ENCODE results near the gene MBNL1. TPM values are rescaled to one million over a fixed set of nuclear protein-coding genes. Genes with fewer than 3 reads are reported as not detected.
A peak's percentile ranks its signal among the peaks of the same experiment; 100 is the strongest.

Gene MBNL1
- total RNA-seq, 1 experiment from 2014 or later = 140 TPM

- DNase-seq (ENCODE audit: low read depth, low spot score) (no peak), ATAC-seq (no peak)
- peaks cover 36% of the 10 kb centered on the region for H3K4me1 ChIP-seq (ENCODE audit: control insufficient read depth, insufficient read depth, low read length)
- H3K9me3 ChIP-seq (ENCODE audit: control insufficient read depth, insufficient read depth, low read depth, low read length) = no peaks in the 10 kb centered on the region
- BruUV-seq (replicated peaks) = no TSS peak
- no peaks in the 10 kb centered on the region for H3K27me3 ChIP-seq (ENCODE audit: control insufficient read depth, insufficient read depth, low read length)
- CTCF ChIA-PET = interaction anchor here (0.7 kb wide), 1 partner anchor 37 kb away, joined by 4 read pairs; no protein-coding TSS in a partner anchor
- H3K27ac ChIP-seq (ENCODE audit: low read length) = peak overlapping the region; percentile 62
- no peak overlapping the region for H3K4me3 ChIP-seq (ENCODE audit: low read depth in 2 of 2, low read length in 2 of 2)
- POLR2A ChIA-PET = interaction anchor here (1.5 kb wide), 1 partner anchor 13 kb away, joined by 4 read pairs; no protein-coding TSS in a partner anchor
- TF ChIP-seq SIN3A (IDR thresholded peaks at IDR 0.05; ENCODE audit: borderline replicate concordance, insufficient read depth, low read depth, low read length) = no peak
- TF ChIP-seq TCF7L2 (IDR thresholded peaks at IDR 0.05; ENCODE audit: low read depth, low read length) = no peak
- TF ChIP-seq REST (IDR thresholded peaks at IDR 0.05; ENCODE audit: insufficient read depth in 1 of 2, low read depth in 2 of 2, low read length in 1 of 2) = no peak
- no peak for TF ChIP-seq CTCF (IDR thresholded peaks at IDR 0.05)
- no peaks in the 10 kb centered on the region for H3K36me3 ChIP-seq (ENCODE audit: control insufficient read depth, insufficient read depth, low read length)
- intact Hi-C loops (cut with micrococcal nuclease; ENCODE audit: unreplicated experiment) (no loop called here), in situ Hi-C loops (cut with HindIII; ENCODE audit: low pct_unique_long_range_greater_than_20kb, low sequenced_read_pairs) (no loop called here)
Observed at GRCh38 chr3:152315623-152316022, 46.9 kb downstream of the MBNL1 start.

GRCh38 chr3:152316318-152316717 lies 47.6 kb downstream of the MBNL1 start:
- H3K27ac ChIP-seq (ENCODE audit: low read length) = peak overlapping the region; percentile 55
- H3K9me3 ChIP-seq (ENCODE audit: control insufficient read depth, insufficient read depth, low read depth, low read length) = no peaks in the 10 kb centered on the region
- intact Hi-C loops (cut with micrococcal nuclease; ENCODE audit: unreplicated experiment) (no loop called here), in situ Hi-C loops (cut with HindIII; ENCODE audit: low pct_unique_long_range_greater_than_20kb, low sequenced_read_pairs) (no loop called here)
- H3K27me3 ChIP-seq (ENCODE audit: control insufficient read depth, insufficient read depth, low read length) = no peaks in the 10 kb centered on the region
- BruUV-seq (replicated peaks) = no TSS peak
- POLR2A ChIA-PET = interaction anchor here (1.5 kb wide), 1 partner anchor 14 kb away, joined by 4 read pairs; no protein-coding TSS in a partner anchor
- DNase-seq (ENCODE audit: low read depth, low spot score) (no peak), ATAC-seq (peak; percentile 64)
- TF ChIP-seq REST (IDR thresholded peaks at IDR 0.05; ENCODE audit: insufficient read depth in 1 of 2, low read depth in 2 of 2, low read length in 1 of 2) (no peak), POLR2AphosphoS5 (IDR thresholded peaks at IDR 0.05; ENCODE audit: low read depth, low read length) (no peak), CTCF (IDR thresholded peaks at IDR 0.05) (no peak), SIN3A (IDR thresholded peaks at IDR 0.05; ENCODE audit: borderline replicate concordance, insufficient read depth, low read depth, low read length) (no peak), TCF7L2 (IDR thresholded peaks at IDR 0.05; ENCODE audit: low read depth, low read length) (no peak)
- peaks cover 40% of the 10 kb centered on the region for H3K4me1 ChIP-seq (ENCODE audit: control insufficient read depth, insufficient read depth, low read length)
- CTCF ChIA-PET = no interaction called here
- H3K36me3 ChIP-seq (ENCODE audit: control insufficient read depth, insufficient read depth, low read length) = no peaks in the 10 kb centered on the region
- H3K4me3 ChIP-seq (ENCODE audit: low read depth in 2 of 2, low read length in 2 of 2) = no peak overlapping the region

All from Panc1 (cell line).